ENCODE data around the gene INO80.
"Not testable (repeated sequence)": the region's sequence is repeated elsewhere in the genome, so short reads cannot be mapped to it uniquely, and the experiment has no call there.

Gene INO80

GRCh38 chr15:40960151-40960885, 155.8 kb downstream of the INO80 start:
- no peak for DNase-seq

- DNase-seq = no peak
Measured at GRCh38 chr15:40959331-40960141, 156.5 kb downstream of the INO80 start.

- no peak for DNase-seq
Measured at GRCh38 chr15:40958723-40959122, 157.4 kb downstream of the INO80 start.

GRCh38 chr15:40958146-40958545, 157.9 kb downstream of the INO80 start:
- peak; percentile 39 for DNase-seq

GRCh38 chr15:40957581-40958051, 158.5 kb downstream of the INO80 start:
- DNase-seq = peak; percentile 70

- no peak for DNase-seq
Measured at GRCh38 chr15:40957041-40957555, 159.0 kb downstream of the INO80 start.

- no peak for DNase-seq
Measured at GRCh38 chr15:40956541-40956982, 159.5 kb downstream of the INO80 start.

GRCh38 chr15:40955930-40956540, 160.0 kb downstream of the INO80 start:
- peak; percentile 29 for DNase-seq

- DNase-seq = no peak
Measured at GRCh38 chr15:40955141-40955903, 160.8 kb downstream of the INO80 start.

- not testable (repeated sequence) for DNase-seq
Measured at GRCh38 chr15:40954158-40954848, 161.8 kb downstream of the INO80 start.

- DNase-seq = no peak
Measured at GRCh38 chr15:40953713-40954074, 162.4 kb downstream of the INO80 start.

GRCh38 chr15:40952901-40953712, 163.0 kb downstream of the INO80 start, which contains the start of gene CHAC1:
CHAC1 (plus strand) TSS chr15:40953471; CDS start chr15:40953584, 113 bp downstream.
- peak; percentile 96 for DNase-seq

GRCh38 chr15:40952301-40952900, 163.7 kb downstream of the INO80 start:
- no peak for DNase-seq

- no peak for DNase-seq
Measured at GRCh38 chr15:40951764-40952163, 164.3 kb downstream of the INO80 start.

GRCh38 chr15:40949756-40950207, 166.3 kb downstream of the INO80 start:
- no peak for DNase-seq

GRCh38 chr15:40948706-40949473, 167.2 kb downstream of the INO80 start:
- no peak for DNase-seq

- peak; percentile 78 for DNase-seq
Measured at GRCh38 chr15:40944510-40945296, 171.4 kb downstream of the INO80 start.

GRCh38 chr15:40943764-40944365, 172.2 kb downstream of the INO80 start:
- DNase-seq = peak; percentile 23

Data from DMS53 (cell line).